Hematopoietic multipotent progenitor cell treated with erythropoietin and hydrocortisone succinate and interleukin-3 and kit ligand, for 6 days (in vitro differentiated cells): ENCODE measurements around the gene PODXL2.

Source experiments
- DNase-seq: peaks from one replicate; pipeline ENCODE4 v3.0.0-alpha.2; 2015

Gene PODXL2

DNA sequence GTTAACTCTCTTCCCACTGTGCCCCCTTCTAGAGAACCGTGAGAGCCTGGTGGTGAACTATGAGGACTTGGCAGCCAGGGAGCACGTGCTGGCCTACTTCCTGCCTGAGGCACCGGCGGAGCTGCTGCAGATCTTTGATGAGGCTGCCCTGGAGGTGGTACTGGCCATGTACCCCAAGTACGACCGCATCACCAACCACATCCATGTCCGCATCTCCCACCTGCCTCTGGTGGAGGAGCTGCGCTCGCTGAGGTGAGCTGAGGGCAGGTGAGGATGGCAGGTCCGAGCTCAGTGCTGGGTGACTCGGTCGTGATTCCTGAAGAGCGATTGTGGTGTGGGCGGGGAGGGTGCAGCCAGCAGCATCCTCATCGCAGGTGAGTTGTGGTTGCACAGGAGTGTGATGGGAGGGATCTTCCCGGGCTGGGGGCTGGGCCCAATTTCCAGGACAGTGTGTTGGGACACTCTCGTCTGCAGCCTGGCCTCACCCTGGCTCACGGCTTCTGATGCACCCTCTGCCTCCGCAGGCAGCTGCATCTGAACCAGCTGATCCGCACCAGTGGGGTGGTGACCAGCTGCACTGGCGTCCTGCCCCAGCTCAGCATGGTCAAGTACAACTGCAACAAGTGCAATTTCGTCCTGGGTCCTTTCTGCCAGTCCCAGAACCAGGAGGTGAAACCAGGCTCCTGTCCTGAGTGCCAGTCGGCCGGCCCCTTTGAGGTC is 22.7 kb upstream of the PODXL2 start:
- DNase-seq = no peak

DNA sequence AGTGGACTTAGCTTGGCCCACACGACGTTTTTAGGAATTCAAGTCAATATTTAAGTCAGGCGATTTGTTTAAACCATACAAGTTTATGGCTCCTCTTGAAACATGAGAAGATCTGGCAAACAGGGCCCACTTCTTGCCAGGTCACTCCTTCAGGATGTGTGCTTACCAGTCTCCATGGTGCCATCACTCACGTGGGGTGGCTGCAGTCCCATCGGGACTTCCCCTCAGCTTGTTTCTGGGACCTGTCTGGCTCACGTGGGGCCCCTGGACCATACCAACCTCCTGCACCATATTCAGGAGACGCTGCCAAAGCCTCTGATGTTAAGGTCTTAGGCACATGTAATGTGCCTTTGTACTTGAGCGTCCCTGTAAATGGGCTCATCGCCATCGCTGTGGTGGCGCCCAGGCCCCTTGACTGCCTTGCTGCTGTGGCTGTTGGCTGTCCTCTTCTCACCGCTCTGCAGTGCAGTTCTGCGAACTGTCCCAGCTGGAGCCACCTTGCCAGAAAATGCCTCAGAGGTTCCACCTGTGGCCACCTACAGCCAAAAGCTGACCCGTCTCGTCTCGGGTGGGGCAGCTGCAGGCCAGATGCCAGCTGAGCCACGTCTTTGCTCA is 21.9 kb upstream of the PODXL2 start:
- DNase-seq = no peak

DNA sequence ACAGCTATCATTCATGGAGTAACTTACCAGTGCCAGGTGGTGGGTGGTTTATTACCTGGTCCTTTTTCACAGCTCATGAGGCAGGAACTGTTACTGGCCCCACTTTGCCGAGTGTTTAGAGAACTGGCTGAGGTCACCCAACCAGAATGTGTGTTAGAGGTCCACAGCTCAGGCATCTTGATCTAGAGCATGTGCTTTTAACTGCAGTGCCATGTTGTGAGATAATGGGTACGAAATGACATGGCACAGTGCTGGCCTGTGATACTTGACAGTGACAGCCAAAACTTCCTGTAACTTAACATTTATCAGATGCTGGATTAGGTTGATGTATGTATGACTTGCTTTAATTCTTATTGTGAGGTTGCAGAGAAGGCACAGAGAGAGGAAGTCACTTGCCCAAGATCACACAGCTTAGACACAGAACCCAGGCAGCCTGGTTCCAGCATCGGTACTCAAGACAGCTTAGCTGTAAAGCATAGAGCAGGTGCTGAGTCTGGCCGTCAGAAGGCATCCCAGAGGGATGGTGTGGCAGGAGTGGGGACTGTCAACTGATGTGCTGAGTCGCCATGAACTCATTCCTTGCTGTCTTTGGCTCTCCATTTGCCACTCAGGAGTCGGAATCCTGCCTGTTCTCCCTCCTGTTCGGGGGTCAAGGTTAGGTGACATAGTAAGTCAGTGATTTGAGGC is 21.2 kb upstream of the PODXL2 start:
- DNase-seq = no peak

DNA sequence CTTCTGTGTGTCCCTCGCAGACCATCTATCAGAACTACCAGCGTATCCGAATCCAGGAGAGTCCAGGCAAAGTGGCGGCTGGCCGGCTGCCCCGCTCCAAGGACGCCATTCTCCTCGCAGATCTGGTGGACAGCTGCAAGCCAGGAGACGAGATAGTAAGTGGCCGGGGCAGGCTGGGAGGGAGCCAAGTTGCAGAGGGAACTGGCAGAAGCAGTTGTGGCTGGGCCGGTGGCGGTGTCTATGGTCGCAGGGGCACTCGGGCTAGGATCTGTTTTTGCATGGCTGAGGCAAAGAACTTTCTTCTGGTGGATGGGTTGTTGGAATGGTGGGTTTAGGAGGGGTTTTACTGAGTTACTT is 20.6 kb upstream of the PODXL2 start:
- no peak for DNase-seq

DNA sequence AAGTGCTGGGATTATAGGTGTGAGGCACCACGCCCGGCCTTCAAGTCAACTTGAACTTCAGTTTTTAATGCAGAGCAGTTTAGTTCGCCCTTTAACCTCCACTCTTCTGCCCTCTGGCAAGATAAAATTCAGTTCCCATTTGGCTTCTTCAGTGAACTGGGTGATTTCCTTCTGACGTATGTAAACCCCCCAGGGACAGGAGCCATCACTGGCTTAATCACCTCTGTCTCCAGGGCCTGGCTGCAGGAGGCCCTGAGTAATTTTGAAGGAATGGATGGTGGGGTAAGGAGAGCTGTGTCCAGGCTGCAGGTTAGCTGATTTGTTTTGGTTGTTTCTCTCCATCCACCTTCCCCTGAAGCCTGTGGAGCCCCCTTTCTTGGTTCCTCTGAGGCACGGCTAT is 18.9 kb upstream of the PODXL2 start:
- DNase-seq = no peak

DNA sequence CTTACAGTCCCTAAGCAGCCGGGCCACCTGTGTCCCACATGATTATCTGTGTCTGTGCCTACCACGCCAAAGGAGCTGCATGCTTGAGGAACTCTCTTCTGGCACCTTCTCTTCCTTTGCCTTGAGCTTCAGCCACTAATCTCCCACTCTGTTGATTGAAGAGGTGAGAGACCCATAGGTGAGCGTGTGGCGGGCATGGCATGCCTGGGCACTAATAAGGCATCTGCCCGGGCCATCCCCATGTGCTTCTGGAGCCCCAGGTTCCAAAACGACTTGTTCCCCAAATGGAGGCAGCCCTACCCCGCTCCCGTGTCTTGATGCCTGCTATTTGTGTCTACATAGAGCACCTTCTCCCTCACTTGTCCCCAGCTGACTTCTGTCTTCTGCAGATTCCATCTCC is 17.7 kb upstream of the PODXL2 start:
- DNase-seq = no peak

DNA sequence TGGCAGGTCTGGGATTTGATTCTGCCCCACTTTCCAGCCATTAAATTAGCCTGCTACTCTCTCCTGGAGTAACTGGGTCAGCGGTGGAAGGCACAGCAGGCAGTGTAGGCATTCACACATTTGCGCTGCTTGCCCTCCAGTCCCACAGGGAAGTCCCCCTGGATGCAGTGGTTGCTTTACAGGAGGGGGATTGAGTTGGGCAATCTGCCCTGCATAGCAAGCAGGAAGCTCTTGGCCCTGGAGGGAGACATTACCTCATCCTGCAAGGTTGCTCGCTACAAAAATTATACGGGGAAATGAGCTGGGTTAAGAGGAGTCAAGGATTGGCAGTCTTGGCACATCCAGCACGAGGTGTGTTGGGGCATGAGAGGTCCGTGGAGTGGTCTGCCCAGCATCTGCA is 16.0 kb upstream of the PODXL2 start:
- no peak for DNase-seq

DNA sequence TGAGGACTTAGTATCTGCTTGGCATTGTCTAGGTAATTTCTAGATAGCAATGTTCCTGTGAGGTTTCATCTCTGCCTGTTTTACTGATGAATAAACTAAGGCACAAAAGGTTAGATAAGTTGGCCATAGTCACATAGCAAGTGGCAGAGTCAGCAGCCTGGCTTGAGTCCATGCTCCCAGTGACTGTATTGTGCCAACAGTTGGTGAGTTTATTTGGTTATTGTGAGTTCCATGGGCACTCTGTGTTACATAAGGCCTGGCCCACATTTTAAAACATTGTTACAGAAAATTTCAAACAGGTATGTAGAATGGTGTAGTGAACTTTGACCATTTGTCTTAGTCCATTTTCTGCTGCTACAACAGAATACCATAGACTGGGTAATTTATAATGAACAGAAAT is 15.6 kb upstream of the PODXL2 start:
- no peak for DNase-seq

DNA sequence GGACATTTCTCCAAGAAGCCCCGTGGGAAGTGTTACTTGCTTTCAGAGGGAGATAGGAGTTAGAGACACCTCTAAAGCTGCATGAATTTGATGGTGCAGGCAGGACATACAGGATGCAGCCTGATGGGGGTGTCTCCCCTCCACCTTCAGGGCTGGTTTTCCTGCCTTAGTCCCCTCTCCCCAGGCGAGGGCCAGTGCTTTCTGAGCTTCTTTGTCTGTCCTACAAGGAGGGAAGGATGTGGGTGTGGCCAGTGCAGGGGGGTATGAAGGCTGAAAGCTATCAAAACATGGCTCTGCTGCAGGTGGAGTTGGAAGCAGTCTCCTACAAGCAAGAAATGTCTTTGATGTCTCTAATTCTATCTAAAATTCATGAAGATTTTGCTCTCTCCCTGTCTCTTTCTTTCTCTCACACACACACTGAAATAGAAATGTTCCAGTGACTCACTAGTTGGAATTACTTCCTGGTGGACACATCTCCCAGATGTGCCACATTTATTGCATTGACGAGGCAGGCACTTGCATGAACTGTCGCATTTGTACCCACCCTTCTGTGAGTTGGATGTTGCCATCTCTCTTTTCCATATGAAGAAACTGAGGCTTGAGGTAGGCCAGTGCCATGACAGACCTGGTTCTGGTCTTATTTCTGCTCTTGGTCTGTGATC is 13.9 kb upstream of the PODXL2 start:
- DNase-seq = no peak

DNA sequence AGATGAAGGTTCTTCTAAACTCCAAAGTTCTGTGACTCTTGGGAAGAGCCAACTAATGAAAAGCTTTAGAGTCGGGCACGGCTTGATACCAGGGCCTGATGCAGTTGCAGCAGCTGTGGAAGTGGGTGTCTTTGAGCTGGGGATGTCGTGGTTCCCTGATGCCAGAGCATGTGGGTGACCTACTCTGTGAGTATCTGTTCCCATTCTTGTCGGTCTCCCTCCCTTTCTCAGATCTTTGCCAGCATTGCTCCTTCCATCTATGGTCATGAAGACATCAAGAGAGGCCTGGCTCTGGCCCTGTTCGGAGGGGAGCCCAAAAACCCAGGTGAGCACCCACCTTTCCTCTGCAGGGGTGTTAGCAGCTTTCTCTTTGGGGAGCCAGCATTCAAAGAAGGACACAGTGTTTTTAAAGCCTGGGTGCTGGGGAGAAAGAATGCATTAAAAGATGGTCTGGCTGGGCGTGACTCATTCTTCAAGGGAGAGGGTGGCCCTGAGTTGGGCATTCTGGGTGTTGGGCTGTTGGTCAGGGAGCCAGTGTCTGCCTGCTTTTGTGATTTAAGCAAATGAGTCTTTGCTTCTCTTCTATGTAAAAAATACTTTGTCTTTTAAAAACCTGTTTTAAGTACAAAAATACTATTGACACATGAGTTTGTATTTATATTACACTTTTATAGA is 13.2 kb upstream of the PODXL2 start:
- DNase-seq = no peak

DNA sequence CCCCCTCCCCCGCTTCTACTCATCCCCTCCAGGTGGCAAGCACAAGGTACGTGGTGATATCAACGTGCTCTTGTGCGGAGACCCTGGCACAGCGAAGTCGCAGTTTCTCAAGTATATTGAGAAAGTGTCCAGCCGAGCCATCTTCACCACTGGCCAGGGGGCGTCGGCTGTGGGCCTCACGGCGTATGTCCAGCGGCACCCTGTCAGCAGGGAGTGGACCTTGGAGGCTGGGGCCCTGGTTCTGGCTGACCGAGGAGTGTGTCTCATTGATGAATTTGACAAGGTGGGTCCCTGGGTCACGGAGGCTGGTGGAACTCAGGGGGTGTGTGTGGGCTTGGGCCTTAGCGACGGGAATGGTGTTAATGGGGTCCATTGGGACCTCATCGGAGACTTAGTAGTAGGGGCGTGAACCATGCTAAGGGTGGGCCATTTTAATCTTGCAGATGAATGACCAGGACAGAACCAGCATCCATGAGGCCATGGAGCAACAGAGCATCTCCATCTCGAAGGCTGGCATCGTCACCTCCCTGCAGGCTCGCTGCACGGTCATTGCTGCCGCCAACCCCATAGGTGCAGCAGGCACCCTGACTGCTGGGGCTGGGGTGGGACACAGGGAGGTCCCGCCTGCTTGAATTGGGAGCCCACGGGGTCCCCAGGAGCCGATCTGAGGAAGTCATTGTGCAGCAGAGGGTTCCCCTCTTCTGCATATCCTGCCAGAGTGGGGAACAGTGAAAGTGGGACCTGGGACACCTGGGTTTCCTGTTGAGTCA is 12.0 kb upstream of the PODXL2 start:
- DNase-seq = no peak

DNA sequence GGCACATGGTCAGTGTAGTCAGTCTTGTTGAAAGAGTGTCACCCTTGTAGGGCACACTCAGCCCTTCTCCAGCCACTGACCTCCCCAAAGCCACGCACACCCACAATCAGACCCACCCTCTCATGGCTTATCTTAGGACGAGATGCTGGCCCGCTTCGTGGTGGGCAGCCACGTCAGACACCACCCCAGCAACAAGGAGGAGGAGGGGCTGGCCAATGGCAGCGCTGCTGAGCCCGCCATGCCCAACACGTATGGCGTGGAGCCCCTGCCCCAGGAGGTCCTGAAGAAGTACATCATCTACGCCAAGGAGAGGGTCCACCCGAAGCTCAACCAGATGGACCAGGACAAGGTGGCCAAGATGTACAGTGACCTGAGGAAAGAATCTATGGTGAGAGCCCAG is 10.1 kb upstream of the PODXL2 start:
- no peak for DNase-seq

DNA sequence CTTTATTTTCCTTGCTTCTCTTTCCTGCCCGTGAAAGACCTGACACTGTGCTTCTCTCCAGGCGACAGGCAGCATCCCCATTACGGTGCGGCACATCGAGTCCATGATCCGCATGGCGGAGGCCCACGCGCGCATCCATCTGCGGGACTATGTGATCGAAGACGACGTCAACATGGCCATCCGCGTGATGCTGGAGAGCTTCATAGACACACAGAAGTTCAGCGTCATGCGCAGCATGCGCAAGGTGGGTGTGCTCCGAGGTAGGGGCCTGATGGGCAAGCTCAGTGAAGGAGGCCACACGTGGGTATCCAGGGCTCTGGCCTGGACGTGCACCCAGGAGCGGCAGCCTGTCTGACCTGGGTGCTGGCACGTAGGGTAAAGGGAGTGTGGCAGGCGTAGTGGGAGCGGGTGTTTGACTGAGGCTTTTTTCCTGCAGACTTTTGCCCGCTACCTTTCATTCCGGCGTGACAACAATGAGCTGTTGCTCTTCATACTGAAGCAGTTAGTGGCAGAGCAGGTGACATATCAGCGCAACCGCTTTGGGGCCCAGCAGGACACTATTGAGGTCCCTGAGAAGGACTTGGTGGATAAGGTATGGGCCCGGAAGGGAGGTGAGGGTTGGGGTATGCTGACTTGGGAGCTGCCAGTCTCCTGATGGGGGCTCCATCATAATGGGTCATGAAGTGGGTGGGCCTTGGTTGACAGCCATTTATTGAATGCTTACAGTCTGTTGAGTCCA is 8.2 kb upstream of the PODXL2 start:
- no peak for DNase-seq

DNA sequence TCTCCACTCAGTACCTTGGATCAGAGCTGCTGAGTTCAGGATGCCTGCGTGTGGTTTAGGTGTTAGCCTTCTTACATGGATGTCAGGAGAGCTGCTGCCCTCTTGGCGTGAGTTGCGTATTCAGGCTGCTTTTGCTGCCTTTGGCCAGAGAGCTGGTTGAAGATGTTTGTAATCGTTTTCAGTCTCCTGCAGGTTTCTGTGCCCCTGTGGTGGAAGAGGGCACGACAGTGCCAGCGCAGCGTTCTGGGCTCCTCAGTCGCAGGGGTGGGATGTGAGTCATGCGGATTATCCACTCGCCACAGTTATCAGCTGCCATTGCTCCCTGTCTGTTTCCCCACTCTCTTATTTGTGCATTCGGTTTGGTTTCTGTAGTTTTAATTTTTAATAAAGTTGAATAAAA is 7.0 kb upstream of the PODXL2 start:
- no peak for DNase-seq

DNA sequence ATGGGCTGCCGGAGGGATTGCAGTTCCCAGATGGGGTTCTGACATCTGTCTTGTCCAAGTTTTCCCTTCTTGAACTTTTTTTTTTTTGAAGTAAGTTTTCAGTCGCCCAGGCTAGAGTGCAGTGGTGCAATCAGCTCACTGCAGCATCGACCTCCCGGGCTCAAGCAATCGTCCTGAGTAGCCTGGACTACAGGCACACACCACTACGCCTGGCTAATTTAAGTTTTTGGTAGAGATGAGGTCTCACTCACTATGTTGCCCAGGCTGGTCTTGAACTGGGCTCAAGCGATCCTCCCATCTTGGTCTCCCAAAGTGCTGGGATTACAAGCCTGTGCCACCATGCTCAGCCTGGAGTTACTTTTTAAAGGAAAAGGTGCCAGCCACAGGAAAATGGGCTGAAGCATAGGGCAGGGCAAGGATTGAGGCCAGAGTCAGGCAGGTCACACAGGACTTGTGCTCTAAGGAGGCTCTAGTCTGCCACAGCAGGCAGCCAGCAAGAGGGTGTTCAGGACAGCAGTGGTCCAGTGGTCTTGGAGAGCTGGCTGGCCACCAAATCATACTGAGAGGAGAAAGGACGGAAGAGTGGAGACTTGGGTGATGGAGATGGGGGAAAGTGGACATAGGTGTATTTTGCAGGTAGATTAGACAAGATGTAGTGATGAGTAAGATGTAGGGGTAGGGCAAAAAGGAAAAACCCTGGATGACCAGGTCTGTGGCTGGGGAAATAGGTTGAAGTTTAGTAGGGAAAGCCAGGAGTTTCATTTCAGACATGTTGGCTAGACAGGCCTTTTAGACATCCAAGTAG is 6.0 kb upstream of the PODXL2 start:
- DNase-seq = no peak

DNA sequence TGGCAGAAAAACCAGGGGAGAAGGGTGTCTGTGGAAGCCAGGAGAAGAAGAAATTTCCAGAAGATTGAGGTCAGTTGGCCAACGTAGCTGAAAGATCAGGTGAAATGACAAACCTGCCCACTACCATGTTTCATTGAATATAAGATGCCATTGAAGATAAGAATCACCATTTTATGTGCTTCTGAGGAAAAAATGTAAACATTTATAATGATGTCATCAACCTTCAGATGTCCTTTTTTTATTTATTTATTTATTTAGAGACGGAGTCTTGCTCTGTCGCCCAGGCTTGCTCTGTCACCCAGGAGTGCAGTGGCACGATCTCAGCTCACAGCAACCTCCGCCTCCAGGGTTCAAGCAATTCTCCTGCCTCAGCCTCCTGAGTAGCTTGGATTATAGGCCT is 4.9 kb upstream of the PODXL2 start:
- no peak for DNase-seq

DNA sequence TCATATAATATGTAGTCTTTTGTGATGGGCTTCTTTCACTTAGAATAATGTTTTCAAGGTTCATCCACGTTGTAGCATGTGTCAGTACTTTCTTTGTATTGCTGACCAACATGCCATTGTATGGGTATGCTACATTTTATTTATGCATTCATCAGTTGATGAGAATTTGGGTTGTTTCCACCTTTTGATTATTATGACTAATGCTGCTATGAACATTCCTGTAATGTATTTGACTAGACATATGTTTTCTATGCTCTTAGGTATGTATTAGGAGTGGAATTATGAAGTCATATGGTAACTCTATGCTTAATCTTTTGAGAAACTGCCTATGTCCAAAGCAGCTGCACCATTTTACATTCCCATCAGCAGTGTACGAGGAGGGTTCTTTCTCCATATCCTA is 3.2 kb upstream of the PODXL2 start:
- no peak for DNase-seq

DNA sequence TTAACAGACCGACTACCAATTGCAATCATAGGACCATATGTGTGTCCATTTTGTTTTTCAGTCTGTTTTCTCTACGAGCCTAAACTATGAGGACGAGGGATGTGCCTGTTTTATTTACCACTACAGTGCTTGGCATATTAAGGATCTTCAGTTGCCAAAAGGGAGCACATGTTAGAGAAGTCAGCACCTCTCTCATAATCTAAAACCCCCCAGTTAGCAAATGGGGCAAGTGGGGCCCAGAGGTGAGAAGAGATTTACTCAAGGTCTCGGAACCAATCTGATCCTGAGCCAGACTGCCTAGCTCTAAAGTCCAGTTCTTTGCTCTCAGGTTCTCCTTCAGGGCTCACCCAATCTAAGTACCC is 578 bp upstream of the PODXL2 start:
- DNase-seq = no peak

DNA sequence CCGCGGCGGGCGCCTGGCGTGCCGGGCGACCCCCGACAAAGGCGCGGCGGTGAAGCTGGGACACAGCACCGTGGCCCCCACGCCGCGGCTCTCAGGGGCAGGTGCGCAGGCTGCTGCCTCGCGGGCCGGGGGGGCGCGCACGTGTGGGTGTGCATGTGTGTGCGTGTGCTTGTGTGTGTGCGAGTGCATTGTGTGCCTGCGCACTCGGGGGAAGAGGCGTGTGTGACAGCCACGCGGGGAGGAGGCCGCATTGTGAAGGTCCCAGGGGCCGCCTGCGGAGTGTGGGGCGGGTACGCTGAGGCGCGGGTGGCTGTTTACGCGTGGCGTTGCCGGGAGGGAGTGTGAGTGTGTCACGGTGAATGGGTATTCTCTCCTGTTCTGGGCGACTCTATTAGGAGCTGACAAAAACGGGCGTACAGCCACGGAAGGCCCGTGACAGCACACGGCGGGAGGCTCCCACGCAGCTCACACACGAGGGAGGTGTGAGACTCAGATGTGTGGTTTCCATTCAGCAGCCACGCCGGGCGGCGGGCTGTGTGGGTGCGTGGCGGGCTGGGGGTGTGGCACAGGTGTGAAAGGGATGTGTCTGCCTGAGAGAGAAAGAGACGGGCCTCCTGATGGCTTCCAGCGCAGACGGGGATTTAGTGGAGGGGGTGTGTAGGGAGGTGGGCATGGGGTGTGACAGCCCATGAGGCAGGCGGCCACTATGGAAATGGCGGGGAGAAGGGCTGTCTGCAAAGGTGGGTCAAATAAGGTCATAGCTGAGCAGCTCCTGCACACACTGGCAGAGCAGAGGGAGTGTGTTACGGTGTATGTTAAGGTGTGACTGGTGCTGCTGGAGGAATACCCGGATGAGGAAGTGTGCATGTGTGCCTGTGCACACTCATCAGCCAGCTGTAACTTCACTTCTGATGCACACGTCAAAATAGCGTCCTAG is 750 bp downstream of the PODXL2 start:
- DNase-seq = peak; percentile 33
